GM12891 (cell line): Measurements from ENCODE around the gene FETUB.

Source experiments
- DNase-seq: peaks from one replicate; pipeline ENCODE4 v3.0.0; 2011; ENCODE audit warnings: low spot score; ENCODE audit not compliant: insufficient read length
- FAIRE-seq: peaks from 2 replicates; lab custom pipeline; 2011; peaks lifted over from hg19 to GRCh38; lab: Jason Lieb, UNC
- PAX5 ChIP-seq: IDR thresholded peaks from 2 replicates; pipeline ENCODE4 v1.6.1; 2011; ENCODE audit warnings: low read length, moderate library complexity, mild to moderate bottlenecking; ENCODE audit not compliant: insufficient read depth, severe bottlenecking
- POLR2A ChIP-seq: IDR thresholded peaks from 2 replicates; pipeline ENCODE4 v1.6.1; 2011; ENCODE audit warnings: low read depth, low read length, control low read depth
- POLR2AphosphoS5 ChIP-seq: IDR thresholded peaks from 2 replicates; pipeline ENCODE4 v1.6.1; 2011; ENCODE audit warnings: low read depth, low read length, control low read depth
- POU2F2 ChIP-seq: IDR thresholded peaks from 2 replicates; pipeline ENCODE4 v1.6.1; 2011; ENCODE audit warnings: low read depth, mild to moderate bottlenecking, control low read depth, low read length, moderate library complexity
- SPI1 ChIP-seq: IDR thresholded peaks from 2 replicates; pipeline ENCODE4 v1.6.1; 2011; ENCODE audit warnings: low read depth, low read length, control low read depth
- TAF1 ChIP-seq: IDR thresholded peaks from 2 replicates; pipeline ENCODE4 v1.6.1; 2011; ENCODE audit warnings: low read depth, low read length, control low read depth

The FETUB gene

DNA sequence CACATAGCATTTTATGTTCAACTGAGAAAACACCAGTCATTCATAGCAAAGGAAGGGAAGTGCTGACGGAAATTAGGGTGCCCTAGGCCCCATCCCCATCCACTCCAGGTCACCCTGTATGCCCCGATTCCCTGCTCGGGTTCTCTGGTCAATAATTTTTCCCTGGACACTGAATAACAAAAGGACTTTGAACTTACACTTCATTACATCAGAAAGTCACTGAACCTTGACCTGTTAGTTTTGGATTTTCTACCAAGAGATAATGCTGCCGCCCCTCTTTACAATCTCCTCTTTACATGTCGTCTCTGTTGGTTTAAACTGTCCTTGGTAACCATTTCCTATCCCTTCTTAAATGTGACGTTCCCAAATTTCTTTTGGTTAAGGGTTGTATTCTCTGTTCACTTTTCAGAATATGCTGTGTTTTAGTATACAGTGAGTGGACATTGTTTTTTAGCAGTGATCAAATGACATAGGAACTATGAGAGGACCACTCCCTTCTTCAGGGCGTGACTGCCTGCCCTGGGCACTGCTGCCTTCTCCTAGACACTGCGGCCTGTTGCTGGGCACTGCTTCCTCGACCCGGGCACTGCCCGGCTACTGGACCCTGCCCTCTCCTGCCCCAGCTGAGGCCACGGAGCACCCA lies 40.9 kb upstream of the FETUB start:
- FAIRE-seq (no peak), DNase-seq (no peak)
- TF ChIP-seq POU2F2, result no peak
- TF ChIP-seq TAF1, result no peak
- no peak for TF ChIP-seq PAX5
- no peak for TF ChIP-seq SPI1
- TF ChIP-seq POLR2AphosphoS5, result no peak
- TF ChIP-seq POLR2A, result no peak

DNA sequence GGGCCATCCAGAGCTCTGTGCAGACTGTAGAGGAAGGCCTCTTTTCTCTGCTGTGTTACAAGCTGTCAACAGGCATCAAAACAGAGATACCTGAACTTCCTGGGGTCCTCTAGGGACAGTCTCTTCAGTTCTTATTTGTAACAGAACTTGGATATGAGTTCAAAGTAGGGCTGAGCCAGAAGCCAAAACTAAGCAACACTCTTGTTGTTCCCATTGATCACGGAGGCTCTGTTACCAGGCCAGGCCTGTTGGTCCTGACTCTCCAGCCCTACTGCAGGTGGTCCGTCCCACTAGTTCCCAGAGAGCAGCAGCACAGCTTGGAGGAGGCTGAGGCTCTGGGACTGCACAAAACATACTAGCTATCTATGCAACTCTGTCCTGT lies 40.4 kb upstream of the FETUB start:
- DNase-seq (no peak), FAIRE-seq (no peak)
- TF ChIP-seq TAF1, result no peak
- TF ChIP-seq POLR2A, result no peak
- no peak for TF ChIP-seq PAX5
- TF ChIP-seq SPI1, result no peak

DNA sequence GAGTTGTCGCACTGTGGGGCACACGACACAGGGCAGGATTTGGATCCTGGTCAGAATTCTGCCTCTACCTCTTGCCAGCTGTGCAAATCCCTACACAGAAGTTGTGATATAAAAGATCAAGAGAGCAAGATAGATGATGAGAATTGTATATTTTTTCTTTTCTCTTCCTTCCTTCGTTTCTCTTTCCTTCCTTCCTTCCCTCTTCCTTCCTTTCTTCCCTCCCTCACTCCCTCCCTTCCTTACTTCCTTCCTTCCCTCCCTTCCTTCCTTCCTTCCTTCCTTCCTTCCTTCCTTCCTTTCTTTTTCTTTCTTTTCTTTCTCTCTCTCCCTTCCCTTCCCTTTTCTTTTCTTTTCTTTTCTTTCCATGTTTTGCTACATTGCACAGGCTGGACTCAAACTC lies 39.3 kb upstream of the FETUB start:
- DNase-seq (no peak), FAIRE-seq (no peak)
- TF ChIP-seq SPI1, result no peak
- no peak for TF ChIP-seq POLR2A
- TF ChIP-seq TAF1, result no peak
- no peak for TF ChIP-seq POU2F2
- no peak for TF ChIP-seq PAX5
- TF ChIP-seq POLR2AphosphoS5, result no peak

DNA sequence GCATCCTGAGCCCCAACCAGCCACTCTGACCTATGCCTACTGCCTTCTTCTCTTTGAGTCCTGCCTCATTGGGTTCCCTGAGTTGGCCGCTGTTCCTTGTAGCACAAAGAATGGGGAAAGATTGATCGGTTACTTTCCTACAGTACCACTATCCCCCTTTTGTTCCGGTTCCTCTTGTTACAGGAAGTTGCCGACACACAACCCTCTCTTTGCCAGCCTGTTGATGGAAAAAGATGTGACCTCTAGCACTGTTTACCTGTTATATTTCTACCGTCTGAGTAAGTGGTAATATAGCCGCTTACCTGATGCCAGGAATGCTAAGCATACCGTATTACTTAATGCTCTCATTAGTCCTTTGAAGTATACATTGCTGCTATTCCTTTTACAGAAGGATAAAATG lies 37.0 kb upstream of the FETUB start:
- FAIRE-seq, result no peak
- no peak for DNase-seq
- TF ChIP-seq POLR2AphosphoS5 (no peak), POU2F2 (no peak), PAX5 (no peak), POLR2A (no peak), TAF1 (no peak), SPI1 (no peak)

DNA sequence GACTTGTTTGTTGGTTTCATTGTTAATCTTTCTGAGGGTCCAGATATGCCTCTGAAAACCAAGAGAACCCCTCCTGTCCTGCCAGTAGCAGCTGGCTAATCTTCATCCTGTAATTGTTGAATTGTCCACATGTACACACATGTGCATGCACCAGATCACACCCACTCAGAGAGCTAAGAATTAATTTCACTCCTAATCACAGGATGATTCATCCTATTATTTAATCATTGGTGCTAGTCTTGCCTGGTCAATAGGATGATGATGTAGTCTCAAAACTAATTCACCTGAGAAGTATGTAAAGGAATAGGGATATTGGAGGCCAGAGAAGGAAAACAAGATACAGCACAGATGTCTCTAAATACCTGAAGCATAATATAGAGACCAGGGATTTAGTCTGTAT lies 35.1 kb upstream of the FETUB start:
- DNase-seq (no peak), FAIRE-seq (no peak)
- TF ChIP-seq SPI1, result no peak
- TF ChIP-seq POLR2AphosphoS5, result no peak
- no peak for TF ChIP-seq POLR2A
- no peak for TF ChIP-seq PAX5
- TF ChIP-seq POU2F2, result no peak
- TF ChIP-seq TAF1, result no peak

DNA sequence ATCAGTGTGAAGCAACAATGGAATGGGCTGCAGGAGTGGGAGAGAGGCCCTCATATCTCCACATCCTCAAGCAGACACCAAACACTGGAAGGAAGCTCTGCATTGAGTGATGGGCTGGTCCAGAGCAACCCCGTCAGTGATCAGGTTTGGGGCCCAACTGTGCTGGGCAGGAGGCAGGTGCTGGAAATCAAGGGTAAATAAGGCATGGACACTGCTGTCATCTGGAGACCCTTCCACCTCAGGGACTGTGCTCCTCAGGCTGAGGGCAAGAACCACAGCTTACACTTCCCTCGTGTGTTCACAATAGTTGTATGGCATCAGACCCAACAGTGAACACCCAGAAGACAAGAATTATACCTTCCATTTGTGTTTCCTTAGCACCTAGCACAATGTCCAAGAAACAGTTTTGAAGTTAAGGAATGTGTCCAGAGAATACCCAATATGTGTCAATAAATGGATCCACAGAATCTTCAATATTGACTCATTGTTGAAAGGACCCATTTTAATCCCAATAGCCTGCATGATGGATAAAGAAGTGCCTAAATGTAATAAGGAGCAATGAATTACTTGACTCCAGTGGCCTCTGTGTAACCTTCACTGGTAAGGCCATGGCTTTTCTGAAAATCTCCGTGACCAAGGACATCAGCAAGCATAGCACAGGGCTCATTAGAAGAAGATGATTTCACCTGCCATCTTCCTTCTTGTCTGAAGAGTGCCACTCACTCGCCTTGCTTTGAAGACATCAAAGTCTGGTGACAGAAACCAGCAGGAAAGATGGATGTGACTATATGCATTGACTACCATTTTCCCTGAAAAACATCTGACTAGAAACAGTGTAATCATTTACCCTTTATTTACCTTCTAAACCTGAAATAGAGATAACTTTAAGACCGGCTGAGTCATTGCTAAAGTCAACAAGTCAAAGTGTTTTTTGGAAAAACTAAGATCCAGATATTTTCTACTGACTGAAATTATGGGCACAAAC lies 34.3 kb upstream of the FETUB start:
- no peak for DNase-seq
- no peak for FAIRE-seq
- TF ChIP-seq TAF1 (no peak), PAX5 (no peak), POU2F2 (no peak), SPI1 (no peak), POLR2A (no peak), POLR2AphosphoS5 (no peak)

DNA sequence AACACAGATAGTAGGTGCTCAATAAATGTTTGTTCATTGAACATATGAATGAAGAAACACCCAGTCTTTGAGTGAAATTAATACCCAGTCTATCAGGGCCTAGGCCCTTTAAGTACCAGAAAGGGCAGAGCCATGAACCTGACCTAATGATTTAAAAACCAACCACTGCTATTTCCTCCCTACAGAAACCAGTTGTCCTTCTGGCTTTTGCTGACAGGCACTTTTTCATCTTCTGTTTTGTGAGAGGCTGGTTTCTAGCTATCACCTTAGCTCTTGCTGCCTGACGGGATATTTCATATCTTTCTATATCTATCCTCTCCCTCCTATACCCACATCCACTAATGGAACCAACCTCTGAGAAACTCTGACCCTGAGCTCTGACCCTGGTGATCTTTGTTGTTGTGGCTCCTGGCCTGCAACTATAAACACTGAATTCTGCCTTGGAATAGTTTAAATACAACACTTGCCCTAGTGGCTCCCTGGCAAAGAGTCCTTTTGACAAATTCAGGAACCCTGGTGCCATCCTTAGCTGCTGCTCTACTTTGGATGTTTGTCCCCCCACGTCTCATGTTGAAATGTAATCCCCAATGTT lies 31.5 kb upstream of the FETUB start:
- FAIRE-seq (no peak), DNase-seq (no peak)
- TF ChIP-seq POU2F2, result no peak
- no peak for TF ChIP-seq SPI1
- TF ChIP-seq PAX5, result no peak
- no peak for TF ChIP-seq POLR2A
- no peak for TF ChIP-seq POLR2AphosphoS5
- TF ChIP-seq TAF1, result no peak

DNA sequence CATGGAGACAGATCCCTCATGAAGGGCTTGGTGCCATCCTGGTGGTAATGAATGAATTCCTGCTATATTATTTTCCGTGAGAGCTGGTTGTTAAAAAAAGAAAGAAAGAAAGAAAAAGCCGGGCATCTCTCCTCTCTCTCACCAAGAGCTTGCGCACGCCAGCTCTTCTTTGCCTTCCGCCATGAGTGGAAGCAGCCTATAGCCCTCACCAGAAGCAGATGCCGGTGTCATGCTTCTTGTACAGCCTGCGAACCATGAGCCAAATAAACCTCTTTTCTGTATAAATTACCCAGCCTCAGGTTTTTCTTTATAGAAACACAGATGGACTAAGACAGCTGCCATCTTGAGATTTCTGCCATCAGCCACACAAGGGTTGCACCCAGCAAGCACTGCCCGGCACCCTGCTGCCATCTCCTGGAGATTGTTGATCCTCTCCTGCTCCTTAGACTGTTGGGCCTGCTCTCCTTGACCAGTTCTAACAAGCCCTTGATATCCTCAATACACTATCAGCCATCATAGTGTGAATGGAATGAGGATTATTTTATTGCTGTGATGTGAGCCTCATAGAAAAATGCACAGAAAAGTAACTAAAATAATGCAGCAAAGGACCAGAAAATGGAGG lies 30.8 kb upstream of the FETUB start:
- TF ChIP-seq PAX5 (no peak), POU2F2 (no peak), POLR2AphosphoS5 (no peak), SPI1 (no peak), TAF1 (no peak), POLR2A (no peak)
- FAIRE-seq, result no peak
- DNase-seq, result no peak

DNA sequence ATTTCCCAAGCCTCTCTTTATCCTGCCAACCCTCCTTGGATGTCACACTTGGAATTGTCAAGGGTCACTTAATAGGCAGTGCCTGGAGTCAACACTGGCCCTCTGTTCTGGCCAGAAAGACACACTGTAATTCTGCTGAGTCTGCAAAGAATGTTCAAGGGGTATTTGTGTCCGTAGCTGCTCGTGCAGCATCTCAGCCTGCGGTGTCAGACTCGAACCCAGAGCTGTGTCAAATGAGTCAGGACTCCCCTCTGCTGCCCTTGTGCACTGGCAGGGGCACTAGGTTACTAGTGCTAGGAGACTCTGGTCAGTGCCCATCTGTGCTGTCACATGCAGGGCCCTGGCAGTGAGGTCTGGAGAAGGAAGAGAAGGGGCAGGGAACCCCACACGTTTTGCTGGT lies 28.1 kb upstream of the FETUB start:
- no peak for TF ChIP-seq POU2F2
- no peak for FAIRE-seq
- no peak for DNase-seq
